A549 (cell line): Measurements from ENCODE around the gene EDN3. TPM values are rescaled to one million over a fixed set of nuclear protein-coding genes. Genes with fewer than 3 reads are reported as not detected.

Experiments used
- ATAC-seq, 2 experiments: fragments of 200-7000 bp in 1 of 2; fragments of >200 bp in 1 of 2; cut with Nextera tagmentation in 1 of 2; cut with Tn5 transposase in 1 of 2; 3 replicates each; pipeline versions ENCODE4 v1.8.0 to v1.9.1; 2018 to 2020; ENCODE audit warnings: mild to moderate bottlenecking in 1 of 2, moderate library complexity in 1 of 2
- CTCF ChIA-PET: fragments of 300-600 bp; sonication (Branson Sonifier 250); formaldehyde crosslinking; extraction: SDS; loops from one replicate; lab custom pipeline; 2021; ENCODE audit warnings: antibody characterized with exemption, inconsistent platforms; lab: Yijun Ruan, JAX
- POLR2A ChIA-PET: fragments of 350-600 bp; formaldehyde crosslinking; extraction: SDS; loops from one replicate; lab custom pipeline; 2021; ENCODE audit warnings: antibody characterized with exemption, inconsistent platforms; lab: Yijun Ruan, JAX
- DNase-seq, 2 experiments: peaks; one replicate each; pipeline versions ENCODE4 v3.0.0 to v3.0.0-alpha.2; 2011 to 2016; ENCODE audit warnings: low read depth in 1 of 2, low spot score in 1 of 2
- FAIRE-seq: peaks from 2 replicates; lab custom pipeline; 2011; peaks lifted over from hg19 to GRCh38; lab: Jason Lieb, UNC
- H3K27ac ChIP-seq, 2 experiments: fragments of >200 bp; sonication (Bioruptor Twin); formaldehyde crosslinking; 3 replicates each; pipeline ENCODE4 v1.5.1; 2016 to 2017
- H3K4me1 ChIP-seq: fragments of >200 bp; sonication (Bioruptor Twin); formaldehyde crosslinking; 3 replicates; pipeline ENCODE4 v1.6.1; 2016
- H3K4me2 ChIP-seq: fragments of >200 bp; sonication (Bioruptor Twin); formaldehyde crosslinking; 3 replicates; pipeline ENCODE4 v1.6.1; 2016
- H3K4me3 ChIP-seq: fragments of >200 bp; sonication (Bioruptor Twin); formaldehyde crosslinking; 3 replicates; pipeline ENCODE4 v1.5.1; 2016
- H3K9me3 ChIP-seq: fragments of >200 bp; sonication (Bioruptor Twin); formaldehyde crosslinking; 3 replicates; pipeline ENCODE4 v1.6.1; 2016
- BHLHE40 ChIP-seq: IDR thresholded peaks from 2 replicates; pipeline ENCODE4 v1.6.1; 2012; ENCODE audit warnings: low read depth, low read length, inconsistent platforms
- CBX2 ChIP-seq: fragments of 200-600 bp; sonication (generic); IDR thresholded peaks from 2 replicates; pipeline ENCODE4 v1.6.1; 2016; ENCODE audit warnings: low read depth, mild to moderate bottlenecking, borderline replicate concordance
- CBX8 ChIP-seq: fragments of 200-600 bp; sonication (generic); IDR thresholded peaks from 2 replicates; pipeline ENCODE4 v1.6.1; 2016
- CHD2 ChIP-seq: fragments of 150-350 bp; IDR thresholded peaks from 2 replicates; pipeline ENCODE4 v1.6.1; 2014; ENCODE audit warnings: low read length; ENCODE audit not compliant: partially characterized antibody
- CHD4 ChIP-seq: fragments of 200-600 bp; sonication (generic); IDR thresholded peaks from 2 replicates; pipeline ENCODE4 v1.6.1; 2016; ENCODE audit warnings: antibody characterized with exemption, mild to moderate bottlenecking, borderline replicate concordance
- EP300 ChIP-seq, 2 experiments: fragments of >200 bp; sonication (Bioruptor Twin); formaldehyde crosslinking; IDR thresholded peaks; 2 replicates in 1 of 2; 3 replicates in 1 of 2; pipeline ENCODE4 v1.6.1; 2016 to 2017
- FOSB ChIP-seq: fragments of 250-450 bp; sonication (Bioruptor Pico); IDR thresholded peaks from 2 replicates; pipeline ENCODE4 v1.5.0; 2020; ENCODE audit warnings: mild to moderate bottlenecking, moderate library complexity
- FOXS1 ChIP-seq: fragments of 250-450 bp; sonication (Bioruptor Pico); IDR thresholded peaks from 2 replicates; pipeline ENCODE4 v1.5.0; 2020; ENCODE audit warnings: mild to moderate bottlenecking, moderate library complexity
- HDAC2 ChIP-seq: fragments of 200-600 bp; sonication (generic); IDR thresholded peaks from 2 replicates; pipeline ENCODE4 v1.6.1; 2016
- HOXB13 ChIP-seq: fragments of 250-450 bp; sonication (Bioruptor Pico); IDR thresholded peaks from 2 replicates; pipeline ENCODE4 v1.5.0; 2020; ENCODE audit warnings: low read depth, mild to moderate bottlenecking, moderate library complexity
- KDM1A ChIP-seq: fragments of 200-600 bp; sonication (generic); IDR thresholded peaks from 2 replicates; pipeline ENCODE4 v1.6.1; 2016; ENCODE audit warnings: low read depth, mild to moderate bottlenecking
- MAZ ChIP-seq: fragments of 150-350 bp; IDR thresholded peaks from 2 replicates; pipeline ENCODE4 v1.6.1; 2014; ENCODE audit warnings: antibody characterized with exemption, low read depth, low read length, borderline replicate concordance
- MYC ChIP-seq: IDR thresholded peaks from 2 replicates; pipeline ENCODE4 v1.6.1; 2012; ENCODE audit warnings: mild to moderate bottlenecking, inconsistent platforms, low read length, improper control_type of control experiment, borderline replicate concordance
- NFE2L2 ChIP-seq: fragments of 150-350 bp; conservative IDR thresholded peaks from 2 replicates; pipeline ENCODE4 v1.6.1; 2014; ENCODE audit warnings: low read length
- NPAS2 ChIP-seq: fragments of 250-450 bp; sonication (Bioruptor Pico); IDR thresholded peaks from 2 replicates; pipeline ENCODE4 v1.8.0; 2022; ENCODE audit warnings: mild to moderate bottlenecking, moderate library complexity, borderline replicate concordance
- POLR2AphosphoS2 ChIP-seq: conservative IDR thresholded peaks from 2 replicates; pipeline ENCODE4 v1.6.1; 2012; ENCODE audit warnings: low read length, improper control_type of control experiment, inconsistent platforms
- RCOR1 ChIP-seq: fragments of 150-350 bp; IDR thresholded peaks from 2 replicates; pipeline ENCODE4 v1.6.1; 2014; ENCODE audit warnings: antibody characterized with exemption, low read length, low read depth
- SMC3 ChIP-seq: fragments of >200 bp; sonication (Bioruptor Twin); formaldehyde crosslinking; IDR thresholded peaks from 3 replicates; pipeline ENCODE4 v1.6.1; 2018; ENCODE audit warnings: inconsistent platforms
- TFCP2L1 ChIP-seq: fragments of 250-450 bp; sonication (Bioruptor Pico); IDR thresholded peaks from 2 replicates; pipeline ENCODE4 v1.5.0; 2021; ENCODE audit warnings: mild to moderate bottlenecking
- TP53 ChIP-seq: fragments of 250-450 bp; sonication (Bioruptor Pico); IDR thresholded peaks from 2 replicates; pipeline ENCODE4 v1.5.0; 2021; ENCODE audit warnings: mild to moderate bottlenecking, moderate library complexity
- ZC3H11A ChIP-seq: fragments of 450-650 bp; IDR thresholded peaks from 2 replicates; pipeline ENCODE4 v1.6.1; 2014; ENCODE audit warnings: antibody characterized with exemption, mild to moderate bottlenecking
- ZFP36 ChIP-seq: fragments of 450-650 bp; IDR thresholded peaks from 2 replicates; pipeline ENCODE4 v1.6.1; 2014; ENCODE audit warnings: borderline replicate concordance; ENCODE audit not compliant: partially characterized antibody
- ZSCAN20 ChIP-seq: fragments of 250-450 bp; sonication (Bioruptor Pico); IDR thresholded peaks from 2 replicates; pipeline ENCODE4 v1.8.0; 2022; ENCODE audit warnings: mild to moderate bottlenecking, moderate library complexity
- WGBS: methylation state at CpG from one replicate; pipeline ENCODE4 v1.1.6; 2017; ENCODE audit errors: missing lambda C conversion rate; 5-methylcytosine and 5-hydroxymethylcytosine counted together
- polyA plus RNA-seq, 4 experiments: library from polyadenylated mRNA; depleted of rRNA in 3 of 4; stranded (reverse); fragments of >200 nt; fragmentation: RNase III in 1 of 4; extraction: RNeasy Plus Mini Kit Qiagen cat#74134 plus additional on column Dnase treatment in 1 of 4; gene quantifications; 2 replicates in 3 of 4; 3 replicates in 1 of 4; pipeline ENCODE4 v1.2.3, GENCODE V29; 2011 to 2017
- TF ChIP-seq, protein P1 (sequence below): fragments of >200 bp; sonication (Bioruptor Twin); formaldehyde crosslinking; IDR thresholded peaks from 3 replicates; pipeline ENCODE4 v1.6.1; 2016
- TF ChIP-seq, protein P2 (sequence below): IDR thresholded peaks from 2 replicates; pipeline ENCODE4 v1.6.1; 2012
- TF ChIP-seq, protein P3 (sequence below): fragments of 150-350 bp; IDR thresholded peaks from 2 replicates; pipeline ENCODE4 v1.6.1; 2014; ENCODE audit warnings: low read depth, mild to moderate bottlenecking, low read length
- TF ChIP-seq, protein P4 (sequence below): IDR thresholded peaks from 2 replicates; pipeline ENCODE4 v1.6.1; 2012; ENCODE audit warnings: low read depth, borderline replicate concordance
- TF ChIP-seq, protein P5 (sequence below): fragments of 250-450 bp; sonication (Bioruptor Pico); IDR thresholded peaks from 2 replicates; pipeline ENCODE4 v1.5.0; 2021; ENCODE audit warnings: mild to moderate bottlenecking, moderate library complexity, borderline replicate concordance

The EDN3 gene
- polyA plus RNA-seq, 2 of the 4 experiments (the other 2 are of a cell fraction): 0.13 to 0.54 TPM

DNA sequence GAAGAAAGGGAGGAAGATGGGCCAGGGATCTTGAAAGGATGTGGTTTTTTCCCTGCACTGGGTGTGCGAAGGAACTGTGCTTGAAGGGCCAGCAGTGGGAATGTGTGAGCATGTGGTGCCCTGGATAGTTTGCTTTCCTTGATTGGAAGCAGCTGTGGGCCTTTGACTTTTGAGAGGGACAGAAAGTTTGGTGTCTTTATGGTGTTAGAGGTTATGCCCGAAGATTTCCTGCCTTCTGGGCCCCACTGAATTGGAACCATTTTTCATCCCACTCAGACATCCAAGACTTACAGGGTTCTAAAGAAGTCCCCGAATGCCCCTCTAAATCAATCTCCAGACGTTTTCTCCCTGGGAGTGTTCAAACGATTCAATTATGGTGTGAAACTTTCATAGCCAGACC is 23.5 kb upstream of the EDN3 start:
- 32% methylated on average over 5 of the region's 5 CpGs for WGBS
- POLR2A ChIA-PET: no interaction called here
- H3K27ac ChIP-seq: no peak overlapping the region
- no peak for DNase-seq
- TF ChIP-seq, protein P1, sequence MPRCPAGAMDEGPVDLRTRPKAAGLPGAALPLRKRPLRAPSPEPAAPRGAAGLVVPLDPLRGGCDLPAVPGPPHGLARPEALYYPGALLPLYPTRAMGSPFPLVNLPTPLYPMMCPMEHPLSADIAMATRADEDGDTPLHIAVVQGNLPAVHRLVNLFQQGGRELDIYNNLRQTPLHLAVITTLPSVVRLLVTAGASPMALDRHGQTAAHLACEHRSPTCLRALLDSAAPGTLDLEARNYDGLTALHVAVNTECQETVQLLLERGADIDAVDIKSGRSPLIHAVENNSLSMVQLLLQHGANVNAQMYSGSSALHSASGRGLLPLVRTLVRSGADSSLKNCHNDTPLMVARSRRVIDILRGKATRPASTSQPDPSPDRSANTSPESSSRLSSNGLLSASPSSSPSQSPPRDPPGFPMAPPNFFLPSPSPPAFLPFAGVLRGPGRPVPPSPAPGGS: no peak
- TF ChIP-seq CHD2: no peak
- no peak for TF ChIP-seq MAZ
- no peak for TF ChIP-seq TFCP2L1 (CRISPR knock-in tag)
- TF ChIP-seq, protein P2, sequence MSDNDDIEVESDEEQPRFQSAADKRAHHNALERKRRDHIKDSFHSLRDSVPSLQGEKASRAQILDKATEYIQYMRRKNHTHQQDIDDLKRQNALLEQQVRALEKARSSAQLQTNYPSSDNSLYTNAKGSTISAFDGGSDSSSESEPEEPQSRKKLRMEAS: no peak
- TF ChIP-seq POLR2AphosphoS2: no peak
- TF ChIP-seq NPAS2 (CRISPR knock-in tag): no peak
- TF ChIP-seq KDM1A: no peak
- TF ChIP-seq CBX2: no peak
- no peak for TF ChIP-seq NFE2L2
- no peak for TF ChIP-seq TP53 (CRISPR knock-in tag)
- no peak for TF ChIP-seq BHLHE40
- TF ChIP-seq ZC3H11A: no peak
- no peak for TF ChIP-seq ZFP36
- H3K9me3 ChIP-seq: no peaks in the 10 kb centered on the region
- H3K4me3 ChIP-seq: no peak overlapping the region
- no peak overlapping the region for H3K4me2 ChIP-seq
- ATAC-seq: no peak
- no peaks in the 10 kb centered on the region for H3K4me1 ChIP-seq
- FAIRE-seq: no peak
- CTCF ChIA-PET: interaction anchor here (1.9 kb wide), 1 partner anchor 54 kb away, joined by 5 read pairs; no protein-coding TSS in a partner anchor

DNA sequence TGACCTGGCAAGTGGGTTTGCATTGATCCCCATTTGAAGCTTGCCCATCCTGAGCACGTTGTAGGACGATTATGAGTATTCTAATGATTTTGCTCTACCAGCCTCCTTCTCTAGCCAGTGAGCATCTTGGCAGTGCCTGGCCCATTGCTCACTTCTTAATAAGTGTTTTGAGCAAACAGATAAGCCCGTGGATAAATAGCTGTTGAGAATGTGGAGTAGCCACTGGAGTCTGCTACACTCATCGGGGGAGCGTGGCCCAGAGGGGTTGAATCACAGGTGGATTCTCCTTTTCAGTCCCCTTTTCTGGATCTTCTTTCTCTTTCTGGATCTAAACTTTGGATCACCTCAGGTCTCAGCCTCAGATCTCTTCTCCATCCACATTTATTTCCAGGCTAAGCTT is 15.9 kb upstream of the EDN3 start:
- Histone ChIP-seq H3K4me3 (no peak overlapping the region), H3K27ac (no peak overlapping the region), H3K4me2 (no peak overlapping the region), H3K4me1 (no peaks in the 10 kb centered on the region), H3K9me3 (no peaks in the 10 kb centered on the region)
- WGBS: 19% methylated on average over 5 of the region's 5 CpGs
- ATAC-seq (no peak), DNase-seq (no peak), FAIRE-seq (no peak)
- TF ChIP-seq EP300 (IDR thresholded peaks at IDR 0.05) (no peak), CHD2 (no peak), TP53 (CRISPR knock-in tag) (no peak), RCOR1 (no peak), HDAC2 (no peak), HOXB13 (no peak), FOSB (CRISPR knock-in tag) (no peak), NFE2L2 (no peak), FOXS1 (no peak), ZSCAN20 (CRISPR knock-in tag) (no peak), CBX8 (no peak), TFCP2L1 (CRISPR knock-in tag) (no peak), SMC3 (no peak), CHD4 (no peak), MYC (no peak)
- TF ChIP-seq, protein P3, sequence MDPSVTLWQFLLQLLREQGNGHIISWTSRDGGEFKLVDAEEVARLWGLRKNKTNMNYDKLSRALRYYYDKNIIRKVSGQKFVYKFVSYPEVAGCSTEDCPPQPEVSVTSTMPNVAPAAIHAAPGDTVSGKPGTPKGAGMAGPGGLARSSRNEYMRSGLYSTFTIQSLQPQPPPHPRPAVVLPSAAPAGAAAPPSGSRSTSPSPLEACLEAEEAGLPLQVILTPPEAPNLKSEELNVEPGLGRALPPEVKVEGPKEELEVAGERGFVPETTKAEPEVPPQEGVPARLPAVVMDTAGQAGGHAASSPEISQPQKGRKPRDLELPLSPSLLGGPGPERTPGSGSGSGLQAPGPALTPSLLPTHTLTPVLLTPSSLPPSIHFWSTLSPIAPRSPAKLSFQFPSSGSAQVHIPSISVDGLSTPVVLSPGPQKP: no peak
- TF ChIP-seq, protein P4, sequence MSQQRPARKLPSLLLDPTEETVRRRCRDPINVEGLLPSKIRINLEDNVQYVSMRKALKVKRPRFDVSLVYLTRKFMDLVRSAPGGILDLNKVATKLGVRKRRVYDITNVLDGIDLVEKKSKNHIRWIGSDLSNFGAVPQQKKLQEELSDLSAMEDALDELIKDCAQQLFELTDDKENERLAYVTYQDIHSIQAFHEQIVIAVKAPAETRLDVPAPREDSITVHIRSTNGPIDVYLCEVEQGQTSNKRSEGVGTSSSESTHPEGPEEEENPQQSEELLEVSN: no peak
- TF ChIP-seq, protein P5, sequence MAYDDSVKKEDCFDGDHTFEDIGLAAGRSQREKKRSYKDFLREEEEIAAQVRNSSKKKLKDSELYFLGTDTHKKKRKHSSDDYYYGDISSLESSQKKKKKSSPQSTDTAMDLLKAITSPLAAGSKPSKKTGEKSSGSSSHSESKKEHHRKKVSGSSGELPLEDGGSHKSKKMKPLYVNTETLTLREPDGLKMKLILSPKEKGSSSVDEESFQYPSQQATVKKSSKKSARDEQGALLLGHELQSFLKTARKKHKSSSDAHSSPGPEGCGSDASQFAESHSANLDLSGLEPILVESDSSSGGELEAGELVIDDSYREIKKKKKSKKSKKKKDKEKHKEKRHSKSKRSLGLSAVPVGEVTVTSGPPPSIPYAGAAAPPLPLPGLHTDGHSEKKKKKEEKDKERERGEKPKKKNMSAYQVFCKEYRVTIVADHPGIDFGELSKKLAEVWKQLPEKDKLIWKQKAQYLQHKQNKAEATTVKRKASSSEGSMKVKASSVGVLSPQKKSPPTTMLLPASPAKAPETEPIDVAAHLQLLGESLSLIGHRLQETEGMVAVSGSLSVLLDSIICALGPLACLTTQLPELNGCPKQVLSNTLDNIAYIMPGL (CRISPR knock-in tag): no peak
- TF ChIP-seq, protein P1: no peak
- ChIA-PET CTCF (interaction anchor here (0.6 to 2.3 kb wide), 6 partner anchors 9 to 414 kb away, joined by 3 to 5 read pairs (median 4); no protein-coding TSS in a partner anchor), POLR2A (no interaction called here)
